PC-3 (cell line): Measurements from ENCODE around the gene MUC6. TPM values are rescaled to one million over a fixed set of nuclear protein-coding genes. Genes with fewer than 3 reads are reported as not detected.

Experiments
- ATAC-seq: fragments of 200-7000 bp; cut with Tn5 transposase; 2 replicates; pipeline ENCODE4 v1.9.1; 2020; ENCODE audit warnings: mild to moderate bottlenecking, moderate library complexity
- BruUV-seq: library from RNA; stranded (reverse); fragments of 400-500 nt; replicated peaks from 2 replicates; lab custom pipeline; 2021; lab: Mats Ljungman, UMichigan
- CTCF ChIA-PET: fragments of 300-600 bp; sonication (Branson Sonifier 250); formaldehyde crosslinking; loops from one replicate; lab custom pipeline; 2022; ENCODE audit warnings: antibody characterized with exemption; lab: Charles Lee
- POLR2A ChIA-PET: fragments of 300-600 bp; sonication (Branson Sonifier 250); formaldehyde crosslinking; loops from one replicate; lab custom pipeline; 2022; ENCODE audit warnings: antibody characterized with exemption; ENCODE audit not compliant: unreplicated experiment; lab: Charles Lee
- DNase-seq: peaks from one replicate; pipeline ENCODE4 v3.0.0-alpha.2; 2015
- H2AFZ ChIP-seq: fragments of 300-600 bp; sonication (generic); 2 replicates; pipeline ENCODE4 v1.6.0; 2016; ENCODE audit warnings: antibody characterized with exemption, low read length
- H3F3A ChIP-seq: fragments of 300-600 bp; sonication (generic); one replicate; pipeline ENCODE4 v1.6.0; 2017; ENCODE audit warnings: antibody characterized with exemption, low read length, control low read depth, mild to moderate bottlenecking; ENCODE audit not compliant: unreplicated experiment
- H3K27ac ChIP-seq: fragments of 300-600 bp; sonication (generic); 2 replicates; pipeline ENCODE4 v1.5.1; 2016; ENCODE audit warnings: mild to moderate bottlenecking, low read length
- H3K27me3 ChIP-seq: fragments of 300-600 bp; sonication (generic); 2 replicates; pipeline ENCODE4 v1.6.1; 2016; ENCODE audit warnings: low read length, mixed read lengths
- H3K36me3 ChIP-seq: fragments of 300-600 bp; sonication (generic); 2 replicates; pipeline ENCODE4 v1.6.1; 2016; ENCODE audit warnings: low read depth, mixed run types, low read length, mixed read lengths
- H3K4me1 ChIP-seq: fragments of 300-600 bp; sonication (generic); 2 replicates; pipeline ENCODE4 v1.5.1; 2016; ENCODE audit warnings: low read length; ENCODE audit not compliant: insufficient read depth
- H3K4me2 ChIP-seq: fragments of 300-600 bp; sonication (generic); 2 replicates; pipeline ENCODE4 v1.6.0; 2016; ENCODE audit warnings: low read length
- H3K4me3 ChIP-seq: fragments of 300-600 bp; sonication (generic); 2 replicates; pipeline ENCODE4 v1.5.1; 2016; ENCODE audit warnings: mild to moderate bottlenecking, low read length, mixed read lengths
- H3K79me2 ChIP-seq: fragments of 300-600 bp; sonication (generic); 2 replicates; pipeline ENCODE4 v1.6.1; 2017; ENCODE audit warnings: low read length, mixed read lengths
- H3K9ac ChIP-seq: fragments of 300-600 bp; sonication (generic); 2 replicates; pipeline ENCODE4 v1.6.0; 2016; ENCODE audit warnings: mild to moderate bottlenecking, low read length
- H3K9me2 ChIP-seq: fragments of 300-600 bp; sonication (generic); replicated peaks from 2 replicates; pipeline ENCODE4 v1.6.1; 2016; ENCODE audit warnings: mixed run types, low read length, mixed read lengths
- H3K9me3 ChIP-seq: fragments of 300-600 bp; sonication (generic); 2 replicates; pipeline ENCODE4 v1.6.1; 2016; ENCODE audit warnings: low read length, mixed read lengths
- H4K20me1 ChIP-seq: fragments of 300-600 bp; sonication (generic); 2 replicates; pipeline ENCODE4 v1.6.1; 2016; ENCODE audit warnings: low read length, mixed read lengths
- CTCF ChIP-seq: fragments of 300-600 bp; sonication (generic); conservative IDR thresholded peaks from 2 replicates; pipeline ENCODE4 v1.5.1; 2017; ENCODE audit warnings: antibody characterized with exemption, low read depth, mild to moderate bottlenecking, low read length
- EZH2 ChIP-seq: fragments of 300-600 bp; sonication (generic); IDR thresholded peaks from one replicate; pipeline ENCODE4 v1.6.1; 2017; ENCODE audit warnings: antibody characterized with exemption, mild to moderate bottlenecking, low read length; ENCODE audit not compliant: unreplicated experiment
- EZH2phosphoT487 ChIP-seq: fragments of 300-600 bp; sonication (generic); IDR thresholded peaks from 2 replicates; pipeline ENCODE4 v1.6.1; 2018; ENCODE audit warnings: mild to moderate bottlenecking, antibody characterized with exemption, low read length, borderline replicate concordance
- intact Hi-C: fragments of 100-400 bp; cut with micrococcal nuclease; formaldehyde crosslinking; loops from 2 replicates; pipeline ENCODE4 v1.9.0; 2023
- total RNA-seq: library from RNA; depleted of rRNA; stranded (reverse); fragments of >200 nt; gene quantifications from 2 replicates; pipeline ENCODE4 v1.2.3, GENCODE V29; 2014

The MUC6 gene
- total RNA-seq, 1 experiment from 2014 or later: 0.18 TPM

DNA sequence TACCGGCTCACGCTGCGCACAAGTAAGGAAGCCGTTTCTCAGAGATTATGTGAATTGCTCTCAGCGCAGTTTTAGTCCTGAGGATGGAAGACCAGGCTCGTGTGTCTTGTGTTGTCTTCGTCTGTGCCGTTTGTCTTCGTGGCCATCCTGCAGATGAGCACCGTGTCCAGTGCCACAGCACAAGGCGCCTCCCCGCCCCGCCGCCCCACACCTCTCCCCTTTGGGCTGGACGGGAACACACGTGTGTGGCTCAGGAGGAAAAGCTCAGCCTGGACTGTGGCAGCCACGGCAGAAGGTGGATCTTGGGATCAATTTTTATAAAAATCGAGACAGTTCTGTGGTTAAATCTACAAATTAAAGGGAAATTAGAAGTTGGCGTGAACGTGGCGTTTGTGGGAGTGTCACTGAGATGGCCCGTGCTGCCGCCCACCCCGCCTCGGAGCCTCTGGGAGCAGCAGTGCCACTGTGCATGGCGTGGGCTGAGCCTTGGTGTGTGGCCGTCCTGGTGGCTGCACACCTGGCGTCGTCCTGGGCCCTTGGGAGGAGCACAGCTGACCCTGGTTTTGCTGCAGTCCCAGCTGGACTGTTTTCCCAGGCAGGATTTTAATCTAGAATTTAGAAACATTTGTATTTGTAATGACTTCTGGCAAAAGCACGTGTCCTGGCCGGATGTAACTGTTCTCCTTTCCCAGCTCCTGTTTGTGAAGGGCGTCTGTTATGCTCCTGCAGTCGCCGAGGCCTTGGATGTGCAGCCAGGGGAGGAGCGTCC lies 25.8 kb downstream of the MUC6 start:
- no peaks in the 10 kb centered on the region for H3F3A ChIP-seq
- ATAC-seq (no peak), DNase-seq (no peak)
- CTCF ChIA-PET: no interaction called here
- no peaks in the 10 kb centered on the region for H3K4me1 ChIP-seq
- H3K27me3 ChIP-seq: no peaks in the 10 kb centered on the region
- no peak overlapping the region for H3K4me2 ChIP-seq
- TF ChIP-seq EZH2 (no peak), CTCF (no peak), EZH2phosphoT487 (no peak)
- no peaks in the 10 kb centered on the region for H3K79me2 ChIP-seq
- H3K9me3 ChIP-seq: no peaks in the 10 kb centered on the region
- no peaks in the 10 kb centered on the region for H4K20me1 ChIP-seq
- H3K4me3 ChIP-seq: no peak overlapping the region
- no peak overlapping the region for H3K9ac ChIP-seq
- peaks cover 9% of the 10 kb centered on the region; the same call in 1 of the 2 replicates for H3K36me3 ChIP-seq
- no peaks in the 10 kb centered on the region for H3K9me2 ChIP-seq
- no TSS peak for BruUV-seq
- no peak overlapping the region for H2AFZ ChIP-seq
- intact Hi-C loops: no loop called here
- POLR2A ChIA-PET: no interaction called here
- no peak overlapping the region for H3K27ac ChIP-seq

GRCh38 chr11:1009991-1010390 lies 26.5 kb downstream of the MUC6 start:
- no peak overlapping the region for H3K9ac ChIP-seq
- no peak overlapping the region for H2AFZ ChIP-seq
- no TSS peak for BruUV-seq
- no peak overlapping the region for H3K4me2 ChIP-seq
- no peak overlapping the region for H3K4me3 ChIP-seq
- TF ChIP-seq CTCF: no peak
- TF ChIP-seq EZH2phosphoT487: no peak
- TF ChIP-seq EZH2: no peak
- intact Hi-C loops: no loop called here
- ATAC-seq: no peak
- no peaks in the 10 kb centered on the region for H4K20me1 ChIP-seq
- ChIA-PET CTCF (no interaction called here), POLR2A (no interaction called here)
- no peaks in the 10 kb centered on the region for H3K4me1 ChIP-seq
- H3K9me2 ChIP-seq: no peaks in the 10 kb centered on the region
- DNase-seq: no peak
- H3F3A ChIP-seq: no peaks in the 10 kb centered on the region
- H3K27ac ChIP-seq: no peak overlapping the region
- peaks cover 11% of the 10 kb centered on the region for H3K36me3 ChIP-seq
- H3K27me3 ChIP-seq: no peaks in the 10 kb centered on the region
- no peaks in the 10 kb centered on the region for H3K79me2 ChIP-seq
- H3K9me3 ChIP-seq: no peaks in the 10 kb centered on the region

DNA sequence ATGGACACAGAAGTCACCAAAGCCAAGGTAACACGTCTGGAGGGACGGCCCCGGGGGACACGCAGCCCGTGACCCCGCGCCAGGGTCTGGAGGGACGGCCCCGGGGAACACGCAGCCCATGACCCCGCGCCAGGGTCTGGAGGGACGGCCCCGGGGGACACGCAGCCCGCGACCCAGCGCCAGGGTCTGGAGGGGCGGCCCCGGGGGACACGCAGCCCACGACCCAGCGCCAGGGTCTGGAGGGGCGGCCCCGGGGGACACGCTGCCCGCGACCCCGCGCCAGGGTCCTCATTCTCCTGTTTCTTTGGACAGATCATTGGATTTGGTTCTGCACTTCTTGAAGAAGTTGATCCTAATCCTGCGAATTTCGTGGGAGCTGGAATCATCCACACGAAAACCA lies 27.1 kb downstream of the MUC6 start:
- H4K20me1 ChIP-seq: no peaks in the 10 kb centered on the region
- H2AFZ ChIP-seq: no peak overlapping the region
- BruUV-seq: no TSS peak
- H3K27ac ChIP-seq: no peak overlapping the region
- intact Hi-C loops: no loop called here
- ATAC-seq (no peak), DNase-seq (no peak)
- H3K9ac ChIP-seq: no peak overlapping the region
- no peak overlapping the region for H3K4me3 ChIP-seq
- H3K9me2 ChIP-seq: no peaks in the 10 kb centered on the region
- no peak for TF ChIP-seq EZH2
- no peak for TF ChIP-seq CTCF
- TF ChIP-seq EZH2phosphoT487: no peak
- no peaks in the 10 kb centered on the region for H3K79me2 ChIP-seq
- H3K36me3 ChIP-seq: peaks cover 12% of the 10 kb centered on the region
- H3K9me3 ChIP-seq: no peaks in the 10 kb centered on the region
- H3F3A ChIP-seq: no peaks in the 10 kb centered on the region
- ChIA-PET CTCF (no interaction called here), POLR2A (no interaction called here)
- no peaks in the 10 kb centered on the region for H3K4me1 ChIP-seq
- no peaks in the 10 kb centered on the region for H3K27me3 ChIP-seq
- H3K4me2 ChIP-seq: no peak overlapping the region
